Measurements from ENCODE around the gene RFWD3.
A peak's percentile ranks its signal among the peaks of the same experiment; 100 is the strongest.

The RFWD3 gene

DNA sequence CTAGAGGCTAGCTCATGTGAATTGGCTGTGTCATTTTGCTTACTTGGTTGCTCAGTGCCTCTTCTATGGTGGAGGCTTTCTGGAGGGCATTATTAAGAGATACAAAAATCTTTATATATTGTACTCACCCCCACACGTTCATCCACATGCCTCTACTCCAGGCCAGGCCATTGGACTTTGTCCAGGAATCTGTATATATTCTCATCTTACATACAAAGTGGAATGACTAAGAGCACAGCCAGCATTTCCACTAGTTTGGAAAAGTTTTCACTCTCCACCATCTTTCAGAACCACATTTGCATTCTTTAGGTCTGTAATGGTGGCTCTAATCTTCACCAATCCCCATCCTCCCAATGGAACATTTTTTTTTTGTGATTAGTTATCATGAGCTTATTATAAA, 55.0 kb downstream of the RFWD3 start:
- no peak for DNase-seq

- DNase-seq: no peak
These were observed 57.7 kb downstream of the RFWD3 start for GRCh38 chr16:74608944-74609343.

DNA sequence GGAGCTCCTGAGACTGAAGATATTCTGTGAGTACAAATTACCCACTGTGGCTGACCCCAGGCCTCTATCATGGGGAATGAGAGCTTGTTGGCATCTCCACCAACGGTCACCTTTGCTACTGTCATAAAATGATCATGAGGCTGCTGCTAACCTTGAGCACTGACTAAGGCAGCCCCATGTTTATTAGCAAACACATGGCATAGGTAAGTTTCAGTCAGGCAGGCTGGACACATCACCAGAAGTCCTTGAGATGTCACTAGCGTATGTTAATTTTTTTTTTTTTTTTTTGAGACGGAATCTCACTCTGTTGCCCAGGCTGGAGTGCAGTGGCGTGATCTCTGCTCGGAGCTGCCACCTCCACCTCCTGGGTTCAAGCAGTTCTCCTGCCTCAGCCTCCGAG, 58.3 kb downstream of the RFWD3 start:
- no peak for DNase-seq

DNA sequence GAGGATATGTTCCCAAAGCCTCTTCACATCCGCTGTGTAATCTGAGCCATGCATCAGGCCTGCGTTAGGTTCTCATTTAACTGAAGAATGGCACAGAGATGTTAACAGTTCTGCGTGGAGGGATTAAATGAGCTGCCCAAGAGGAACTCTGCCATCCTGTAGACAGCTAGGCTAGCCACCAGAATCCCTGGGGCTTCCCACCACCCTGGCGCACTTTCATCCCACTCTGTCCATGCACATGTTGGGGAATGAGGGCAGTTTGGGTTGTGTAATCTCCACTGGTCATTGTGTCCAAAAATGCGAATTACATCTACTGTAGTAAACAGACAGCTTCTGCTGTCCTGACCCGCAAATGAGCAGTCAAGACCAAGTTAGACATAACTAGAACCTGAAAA, 58.7 kb downstream of the RFWD3 start:
- DNase-seq: no peak

GRCh38 chr16:74607310-74607961, 59.2 kb downstream of the RFWD3 start:
- peak; percentile 75 for DNase-seq

DNA sequence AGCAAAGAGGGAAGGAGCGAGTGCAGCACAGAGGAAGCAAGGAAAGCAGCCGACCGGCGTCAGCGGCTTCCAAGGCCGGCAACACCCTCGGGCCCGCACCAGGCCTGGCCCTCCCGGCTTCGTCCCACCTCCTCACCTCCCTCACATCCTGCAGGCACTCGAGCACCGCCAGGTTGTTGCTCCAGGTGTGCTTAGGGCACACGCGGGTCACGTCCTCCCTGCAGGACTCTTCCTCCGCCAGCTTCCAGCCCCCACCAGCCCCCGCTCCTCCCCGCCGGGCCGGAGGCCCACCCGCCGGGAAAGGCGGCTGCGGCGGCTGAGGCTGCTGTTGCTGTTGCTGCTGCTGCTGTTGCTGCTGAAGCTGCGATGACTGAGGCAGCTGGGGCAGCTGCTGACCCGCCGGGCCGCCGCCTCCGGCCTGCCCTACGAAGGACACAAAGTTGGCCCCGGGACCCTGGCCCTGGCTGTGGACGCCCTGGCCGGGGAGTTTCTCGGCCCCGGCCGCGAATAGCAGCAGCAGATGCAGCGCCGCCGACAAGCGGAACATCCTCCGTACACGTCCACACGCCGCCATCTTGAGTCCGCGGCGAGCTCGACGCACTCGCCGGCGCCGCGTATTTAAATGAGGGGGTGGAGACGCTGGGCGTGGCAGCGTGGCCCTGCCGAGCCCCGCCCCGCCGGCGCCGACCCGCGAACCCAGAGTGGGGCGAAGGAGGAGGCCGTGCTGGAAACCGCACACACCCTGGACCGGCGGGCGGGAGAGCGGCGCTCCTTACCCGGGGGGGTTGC, 60.0 kb downstream of the RFWD3 start, which contains the start of gene GLG1:
GLG1 (minus strand) TSS at position 594 of the 789 bp plus-strand sequence; CDS start at position 574, 20 bp downstream.
- peak; percentile 75 for DNase-seq

DNA sequence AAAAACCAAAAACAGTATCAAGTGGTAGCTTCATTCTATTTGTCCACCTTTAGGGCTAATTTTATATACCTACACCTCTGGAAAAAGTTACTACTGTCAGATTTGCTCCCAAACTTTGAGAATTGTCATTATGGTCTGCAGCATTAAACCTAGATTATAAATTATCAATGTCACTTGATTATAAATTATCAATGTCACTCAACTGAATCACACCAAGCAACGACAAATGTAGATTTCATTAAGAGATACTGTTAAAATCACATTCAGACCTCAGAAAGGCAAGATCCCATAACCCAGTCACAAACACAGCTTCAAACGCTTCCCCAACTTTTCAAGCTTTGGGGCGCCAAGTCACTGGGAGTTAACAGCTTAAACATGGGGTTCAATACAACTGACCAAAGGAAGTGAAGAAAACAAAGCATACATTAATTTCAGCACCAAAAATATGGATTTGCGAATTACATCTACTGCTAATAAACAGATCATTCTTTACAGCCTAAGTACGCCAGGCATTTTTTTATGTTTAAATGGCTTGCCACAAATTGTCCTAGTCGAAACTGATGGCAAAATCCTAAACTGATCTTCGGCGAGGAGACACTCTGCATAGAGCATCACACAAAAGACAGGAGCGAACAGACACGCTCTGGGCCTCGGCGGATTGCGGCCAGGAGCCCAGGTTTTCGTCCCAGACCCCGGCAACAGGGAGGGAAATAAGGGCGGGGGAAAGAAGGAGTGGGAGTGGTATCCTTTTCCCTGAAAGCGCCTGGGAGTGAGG, 60.7 kb downstream of the RFWD3 start:
- peak; percentile 10 for DNase-seq

DNA sequence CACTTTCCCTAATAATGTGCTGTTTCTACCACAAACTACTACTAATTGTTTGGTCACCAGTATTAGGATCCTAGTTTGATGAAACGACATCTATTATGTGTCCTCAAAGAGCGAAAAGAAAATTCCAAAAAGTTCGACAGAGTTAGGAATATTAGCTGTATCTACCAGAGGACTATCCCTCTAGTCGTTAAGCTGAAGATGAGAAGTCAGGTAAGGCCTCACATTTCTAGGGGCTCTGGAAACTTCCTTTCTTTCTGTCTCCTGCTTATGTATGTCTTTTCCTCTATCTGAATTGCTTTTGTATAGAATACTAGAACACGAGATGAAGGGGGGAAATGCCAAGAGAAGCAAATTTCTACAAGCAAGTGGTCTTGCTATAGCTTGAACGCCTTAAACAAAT, 61.3 kb downstream of the RFWD3 start:
- DNase-seq: no peak

GRCh38 chr16:74603848-74604247, 62.8 kb downstream of the RFWD3 start:
- DNase-seq: no peak

- DNase-seq: no peak
These were observed 65.4 kb downstream of the RFWD3 start for GRCh38 chr16:74601126-74601871.

DNA sequence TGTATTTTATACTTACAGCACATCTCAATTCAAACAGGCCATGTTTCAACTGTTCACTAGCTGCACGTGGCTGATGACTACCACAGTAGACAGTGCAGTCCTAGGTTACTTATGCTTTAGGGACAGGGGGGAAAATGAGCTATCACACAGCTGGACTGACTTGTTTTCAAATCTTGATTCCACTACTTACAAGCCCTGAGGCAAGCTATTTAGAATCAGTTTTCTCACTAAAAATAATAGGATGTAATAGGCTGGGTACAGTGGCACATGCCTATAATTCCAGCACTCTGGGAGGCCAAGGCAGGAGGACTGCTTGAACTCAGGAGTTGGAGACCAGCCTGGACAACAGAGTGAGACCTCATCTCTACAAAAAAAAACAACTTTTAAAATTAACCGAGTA, 70.1 kb downstream of the RFWD3 start:
- no peak for DNase-seq

DNA sequence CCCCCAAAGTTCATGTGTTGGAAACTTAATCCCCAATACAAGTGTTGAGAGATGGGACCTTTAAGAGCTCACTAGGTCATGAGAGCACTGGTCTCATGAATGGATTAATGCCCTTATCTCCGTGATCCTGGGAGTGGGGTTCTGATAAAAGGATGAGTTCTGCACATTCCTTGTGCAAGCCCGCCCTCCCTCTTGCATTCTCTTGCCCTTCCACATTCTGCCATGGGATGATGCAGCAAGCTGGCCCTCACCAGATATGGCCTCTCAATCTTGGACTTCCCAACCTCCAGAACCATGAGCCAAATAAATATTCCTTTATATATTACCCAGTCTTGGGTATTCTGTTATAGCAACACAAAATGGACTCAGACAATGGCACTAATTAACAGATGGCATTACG, 73.8 kb downstream of the RFWD3 start:
- DNase-seq: no peak

GRCh38 chr16:74591876-74592650, 74.6 kb downstream of the RFWD3 start:
- DNase-seq: no peak

DNA sequence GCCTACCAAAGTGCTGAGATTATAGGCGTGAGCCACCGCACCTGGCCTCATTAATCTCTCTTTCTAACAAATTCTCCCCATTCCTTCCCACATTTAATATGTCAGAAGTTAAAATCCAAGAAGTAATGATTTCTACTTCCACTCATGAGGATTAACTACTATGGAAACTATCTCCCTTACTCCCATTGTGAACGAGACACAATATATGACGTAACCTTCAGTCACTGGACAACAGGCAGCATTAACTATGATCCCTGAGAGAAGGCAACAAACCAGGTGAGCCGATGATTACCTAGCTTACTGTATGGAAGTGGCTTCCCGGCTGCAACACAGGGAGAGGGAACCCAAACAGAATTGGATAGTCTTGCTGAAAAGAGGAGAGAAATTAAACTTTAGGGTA, 79.7 kb downstream of the RFWD3 start:
- DNase-seq: no peak

- DNase-seq: no peak
These were observed 80.7 kb downstream of the RFWD3 start for GRCh38 chr16:74585846-74586443.

DNA sequence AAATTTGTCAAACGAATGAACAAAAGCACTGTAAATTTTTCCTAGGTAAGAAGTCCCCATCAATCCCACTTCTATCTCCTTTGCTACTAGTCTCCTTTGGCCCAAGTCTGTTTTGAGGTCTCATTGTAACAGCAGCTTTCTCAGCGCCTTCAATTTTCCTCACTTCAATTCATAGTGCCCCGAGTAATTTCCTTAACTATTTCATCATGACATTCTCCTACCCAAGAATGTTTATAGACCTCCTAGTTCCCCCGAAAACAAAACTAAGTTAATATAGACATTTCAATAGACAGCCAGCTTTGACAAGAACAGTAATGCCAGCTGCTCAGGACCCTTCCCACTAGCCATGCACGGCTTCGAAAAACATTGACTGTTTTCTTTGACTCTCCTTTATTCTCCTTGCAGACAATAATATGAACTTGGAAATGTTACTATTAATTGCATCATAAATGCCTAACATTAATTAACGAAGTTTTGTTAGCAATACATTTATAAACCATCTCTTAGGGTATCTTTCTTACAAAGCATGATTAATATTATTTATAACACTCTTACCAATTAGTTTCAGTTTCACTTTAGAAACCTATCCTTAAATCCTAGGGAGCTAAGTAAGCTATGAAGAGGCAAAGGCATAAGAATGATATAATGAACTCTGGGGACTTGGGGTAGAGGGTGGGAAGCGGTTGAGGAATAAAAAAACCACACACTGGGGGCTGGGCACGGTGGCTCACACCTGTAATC, 82.6 kb downstream of the RFWD3 start:
- no peak for DNase-seq

- no peak for DNase-seq
These were observed 83.7 kb downstream of the RFWD3 start for GRCh38 chr16:74582970-74583369.

- DNase-seq: no peak
These were observed 85.8 kb downstream of the RFWD3 start for GRCh38 chr16:74580833-74581232.

DNA sequence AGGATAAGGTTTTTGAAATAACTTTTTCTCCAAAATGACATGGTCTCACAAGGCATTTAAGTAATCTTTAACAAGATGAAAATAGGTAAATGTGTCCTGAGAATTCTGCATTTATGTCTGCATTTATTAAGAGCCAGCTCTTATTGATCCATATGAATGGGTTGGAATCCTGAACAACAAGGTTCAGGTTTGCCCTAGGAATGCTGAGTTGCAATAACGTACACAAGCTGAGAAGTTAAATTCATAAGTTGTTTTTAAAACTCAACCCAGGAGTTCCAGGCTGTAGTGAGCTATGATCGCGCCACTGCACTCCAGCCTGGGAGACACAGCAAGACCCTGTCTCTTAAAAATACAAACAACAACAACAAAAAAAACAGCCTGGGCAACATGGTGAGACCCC, 87.8 kb downstream of the RFWD3 start:
- no peak for DNase-seq

- DNase-seq: no peak
These were observed 88.2 kb downstream of the RFWD3 start for GRCh38 chr16:74578433-74578832.

DNA sequence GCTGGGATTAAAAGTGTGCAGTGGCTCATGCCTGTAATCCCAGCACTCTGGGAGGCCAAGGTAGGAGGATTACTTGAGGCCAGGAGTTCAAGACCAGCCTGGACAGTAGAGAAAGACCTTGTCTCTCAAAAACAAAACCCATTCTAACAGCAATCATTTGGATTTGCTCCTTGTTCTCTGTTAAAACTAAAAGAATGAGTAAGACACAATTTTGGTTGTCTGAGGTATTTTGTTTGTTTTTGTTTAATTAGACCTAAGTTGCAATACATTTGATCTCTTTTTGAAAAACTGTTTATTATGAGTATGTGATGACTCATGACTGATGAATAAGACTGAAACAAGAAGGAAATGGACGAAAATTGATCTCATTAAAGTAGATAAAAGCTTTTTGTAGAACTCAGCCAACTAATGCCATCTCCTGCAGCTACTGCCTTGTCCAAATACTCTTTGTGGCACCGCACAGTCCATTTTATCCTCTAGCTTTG, 88.8 kb downstream of the RFWD3 start:
- DNase-seq: no peak

Measured in DMS79 treated with DMSO at 0.1 percent for 48 hours (cell line).